Activated CD4-positive, alpha-beta T cell treated with anti-CD3 and anti-CD28 coated beads, Interleukin-2, amount 50 U/mL, for 24 hours (primary cell): ENCODE results near the gene GLP2R.
"Not testable (repeated sequence)": the region's sequence is repeated elsewhere in the genome, so short reads cannot be mapped to it uniquely, and the experiment has no call there.

ENCODE experiments used
- DNase-seq, 2 donors: peaks; one replicate each; pipeline ENCODE4 v3.0.0-alpha.2; 2020; ENCODE audit warnings: low read depth in 1 of 2, low spot score in 1 of 2

The GLP2R gene

GRCh38 chr17:9918804-9919352 lies 93.2 kb downstream of the GLP2R start:
- DNase-seq = no peak

GRCh38 chr17:9921216-9921615 lies 95.5 kb downstream of the GLP2R start:
- not testable (repeated sequence) for DNase-seq

- no peak for DNase-seq
These were observed 96.5 kb downstream of the GLP2R start for GRCh38 chr17:9922012-9922848.

- peak in 1 of 2 donors; percentile 23 for DNase-seq
These were observed 99.0 kb downstream of the GLP2R start for GRCh38 chr17:9924735-9925191.

- no peak for DNase-seq
These were observed 99.7 kb downstream of the GLP2R start for GRCh38 chr17:9925457-9925856.

- no peak for DNase-seq
These were observed 100.6 kb downstream of the GLP2R start for GRCh38 chr17:9926150-9926804.

GRCh38 chr17:9928601-9929333 lies 103.0 kb downstream of the GLP2R start:
- DNase-seq = no peak

- no peak for DNase-seq
These were observed 104.1 kb downstream of the GLP2R start for GRCh38 chr17:9929871-9930270.

GRCh38 chr17:9931144-9931741 lies 105.5 kb downstream of the GLP2R start:
- DNase-seq = no peak

- no peak for DNase-seq
These were observed 106.8 kb downstream of the GLP2R start for GRCh38 chr17:9932491-9932890.

GRCh38 chr17:9934331-9934730 lies 108.6 kb downstream of the GLP2R start:
- DNase-seq = no peak

- DNase-seq = no peak
These were observed 109.7 kb downstream of the GLP2R start for GRCh38 chr17:9935408-9935807.

- no peak for DNase-seq
These were observed 110.4 kb downstream of the GLP2R start for GRCh38 chr17:9936095-9936494.

GRCh38 chr17:9937241-9937761 lies 111.6 kb downstream of the GLP2R start:
- DNase-seq = no peak

- no peak for DNase-seq
These were observed 112.2 kb downstream of the GLP2R start for GRCh38 chr17:9937901-9938300.

GRCh38 chr17:9938764-9939163 lies 113.0 kb downstream of the GLP2R start:
- no peak for DNase-seq

- no peak for DNase-seq
These were observed 115.1 kb downstream of the GLP2R start for GRCh38 chr17:9940841-9941240.

GRCh38 chr17:9941305-9941704 lies 115.6 kb downstream of the GLP2R start:
- DNase-seq = no peak
